Stimulated activated memory B cell treated with anti-CD40 and anti-IgM and Interleukin-4, amounts not matched to agents 10 μg/mL and 1 μg/mL and 100 μg/mL, for 72 hours (primary cell): Measurements from ENCODE around the gene EZR.

Experiments
- ATAC-seq: fragments of 150-1000 bp; cut with Tn5 transposase; 2 replicates; pipeline ENCODE4 v1.10.0; 2021
- H3K27ac Mint-ChIP-seq: one replicate; pipeline ENCODE4 v1.8.0; 2022; ENCODE audit warnings: mild to moderate bottlenecking, mixed read lengths
- H3K27me3 Mint-ChIP-seq: one replicate; pipeline ENCODE4 v1.8.0; 2022; ENCODE audit warnings: mixed read lengths
- H3K36me3 Mint-ChIP-seq: one replicate; pipeline ENCODE4 v1.8.0; 2022; ENCODE audit warnings: mixed read lengths
- H3K4me1 Mint-ChIP-seq: one replicate; pipeline ENCODE4 v1.8.0; 2022; ENCODE audit warnings: mixed read lengths
- H3K4me3 Mint-ChIP-seq: one replicate; pipeline ENCODE4 v1.8.0; 2022; ENCODE audit warnings: mild to moderate bottlenecking, moderate library complexity, mixed read lengths
- H3K9me3 Mint-ChIP-seq: one replicate; pipeline ENCODE4 v1.8.0; 2022; ENCODE audit warnings: mixed read lengths

EZR gene

DNA sequence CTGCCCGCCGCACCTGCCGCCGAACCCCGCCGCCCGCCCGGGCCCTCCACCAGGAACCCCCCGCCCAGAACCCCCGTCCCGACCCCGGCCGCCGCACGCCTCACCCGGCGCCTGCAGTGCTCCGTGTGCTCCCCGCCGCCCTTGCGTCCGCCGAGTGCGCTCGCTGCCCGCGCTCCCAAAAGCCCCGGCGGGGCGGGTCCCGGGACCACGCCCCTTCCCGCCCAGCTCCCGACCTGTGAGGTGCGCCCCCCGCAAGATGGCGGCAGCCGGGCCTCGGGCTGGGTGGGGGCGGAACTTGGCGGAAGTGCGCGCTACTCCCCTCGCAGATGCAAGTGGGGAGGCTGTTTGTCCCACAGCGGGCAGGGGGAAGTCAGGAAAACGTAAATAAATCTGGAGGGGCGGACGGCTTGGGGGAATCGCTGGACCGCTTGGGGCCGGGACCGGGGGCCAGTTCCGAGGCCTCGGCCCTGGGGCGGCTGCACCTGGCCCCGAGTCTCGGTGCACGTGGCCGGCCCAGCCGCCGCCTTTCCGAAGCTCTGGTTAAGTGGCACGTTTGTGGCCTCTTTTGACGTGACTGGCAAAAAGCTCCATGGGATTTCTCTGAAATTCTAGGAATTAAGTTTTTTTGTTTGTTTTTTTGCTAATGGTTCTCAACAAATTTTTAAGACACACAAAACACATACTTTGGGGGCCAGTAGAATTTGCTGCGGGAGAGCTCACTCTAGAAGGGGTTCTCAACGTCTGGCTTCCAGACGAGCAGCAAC is at the start of gene EZR:
EZR (minus strand) TSS at position 156 of the 764 bp plus-strand sequence. CDS start 1,275 bp downstream, outside the sequence.
- H3K27me3 Mint-ChIP-seq, result no peaks in the 10 kb centered on the region
- H3K36me3 Mint-ChIP-seq, result peaks cover 37% of the 10 kb centered on the region
- peak within 1 kb of the TSS; percentile 100 for H3K4me3 Mint-ChIP-seq
- H3K4me1 Mint-ChIP-seq, result peaks cover 30% of the 10 kb centered on the region
- H3K27ac Mint-ChIP-seq, result peak within 1 kb of the TSS; percentile 95
- peak; percentile 81 for ATAC-seq
- H3K9me3 Mint-ChIP-seq, result no peaks in the 10 kb centered on the region

DNA sequence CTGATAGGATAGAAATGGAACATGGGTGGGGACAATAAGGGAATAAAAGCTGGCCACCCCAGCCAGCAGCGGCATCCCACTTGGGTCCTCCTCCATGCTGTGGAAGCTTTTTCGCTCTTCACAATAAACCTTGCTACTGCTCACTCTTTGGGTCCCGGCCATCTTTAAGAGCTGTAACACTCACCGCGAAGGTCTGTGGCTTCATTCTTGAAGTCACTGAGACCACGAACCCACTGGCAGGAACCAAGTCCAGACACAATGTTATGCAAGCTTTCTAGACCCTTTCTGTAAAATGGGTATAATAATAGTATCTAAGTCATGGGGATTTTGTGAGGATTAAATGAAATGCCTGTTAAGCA is 48.9 kb upstream of the EZR start:
- peak overlapping the region; percentile 99 for H3K27ac Mint-ChIP-seq
- H3K36me3 Mint-ChIP-seq, result no peaks in the 10 kb centered on the region
- H3K27me3 Mint-ChIP-seq, result no peaks in the 10 kb centered on the region
- ATAC-seq, result no peak
- H3K4me1 Mint-ChIP-seq, result peaks cover 74% of the 10 kb centered on the region
- peak overlapping the region; percentile 48 for H3K4me3 Mint-ChIP-seq
- H3K9me3 Mint-ChIP-seq, result peaks cover 3% of the 10 kb centered on the region

- Mint-ChIP-seq H3K9me3 (peaks cover 3% of the 10 kb centered on the region), H3K4me1 (peaks cover 71% of the 10 kb centered on the region), H3K27ac (peak overlapping the region; percentile 99), H3K36me3 (no peaks in the 10 kb centered on the region), H3K4me3 (peak overlapping the region; percentile 48), H3K27me3 (no peaks in the 10 kb centered on the region)
- ATAC-seq, result peak; percentile 1
Measured at GRCh38 chr6:158867381-158868121, 48.4 kb upstream of the EZR start.

DNA sequence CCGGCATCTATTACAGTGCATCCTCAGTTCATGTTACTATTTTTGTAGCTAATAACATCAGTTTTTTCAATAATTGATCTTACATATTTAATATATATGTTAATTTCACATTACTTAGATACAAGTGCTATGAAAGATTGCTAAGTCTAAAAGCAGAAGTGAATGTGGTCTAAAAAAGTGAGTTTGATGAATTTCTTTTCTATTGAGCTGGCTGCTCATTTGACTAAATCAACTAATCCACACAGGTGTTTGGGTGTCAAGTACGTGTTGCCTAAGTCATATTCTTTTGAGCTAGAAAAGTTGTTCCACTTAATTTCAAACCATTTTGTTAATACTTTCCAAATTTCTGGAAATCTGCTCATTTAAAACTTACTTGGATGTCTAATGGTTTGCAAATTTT is 46.6 kb upstream of the EZR start:
- no peak for ATAC-seq
- H3K27ac Mint-ChIP-seq, result peak overlapping the region; percentile 99
- no peaks in the 10 kb centered on the region for H3K27me3 Mint-ChIP-seq
- peaks cover 69% of the 10 kb centered on the region for H3K4me1 Mint-ChIP-seq
- H3K9me3 Mint-ChIP-seq, result peaks cover 3% of the 10 kb centered on the region
- H3K4me3 Mint-ChIP-seq, result no peak overlapping the region
- no peaks in the 10 kb centered on the region for H3K36me3 Mint-ChIP-seq

DNA sequence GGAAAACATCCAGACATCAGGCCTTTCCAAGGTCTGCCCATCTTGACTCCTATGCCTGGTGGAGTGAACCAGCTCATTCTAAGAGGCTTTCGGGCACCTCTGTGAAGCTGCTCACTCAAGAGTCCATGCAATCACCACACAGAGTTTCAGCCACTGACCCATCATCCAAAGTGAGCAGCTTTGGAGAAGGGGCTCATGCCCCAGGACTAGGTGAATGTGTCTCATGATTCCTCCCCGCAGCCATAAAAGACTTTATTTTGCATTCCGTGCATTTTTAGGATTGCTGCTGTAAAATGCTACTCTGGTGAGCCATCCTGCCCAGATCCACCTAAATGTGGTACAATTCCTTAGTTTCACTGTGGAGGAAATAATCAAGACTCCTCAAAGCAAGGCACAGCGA is 44.5 kb upstream of the EZR start:
- no peaks in the 10 kb centered on the region for H3K36me3 Mint-ChIP-seq
- H3K4me3 Mint-ChIP-seq, result no peak overlapping the region
- H3K27ac Mint-ChIP-seq, result peak overlapping the region; percentile 42
- ATAC-seq, result no peak
- H3K4me1 Mint-ChIP-seq, result peaks cover 50% of the 10 kb centered on the region
- H3K27me3 Mint-ChIP-seq, result no peaks in the 10 kb centered on the region
- no peaks in the 10 kb centered on the region for H3K9me3 Mint-ChIP-seq

GRCh38 chr6:158861686-158862381 is 42.7 kb upstream of the EZR start:
- no peak for ATAC-seq
- no peaks in the 10 kb centered on the region for H3K9me3 Mint-ChIP-seq
- H3K4me1 Mint-ChIP-seq, result peaks cover 47% of the 10 kb centered on the region
- H3K36me3 Mint-ChIP-seq, result no peaks in the 10 kb centered on the region
- no peaks in the 10 kb centered on the region for H3K27me3 Mint-ChIP-seq
- peak overlapping the region; percentile 7 for H3K27ac Mint-ChIP-seq
- H3K4me3 Mint-ChIP-seq, result no peak overlapping the region

DNA sequence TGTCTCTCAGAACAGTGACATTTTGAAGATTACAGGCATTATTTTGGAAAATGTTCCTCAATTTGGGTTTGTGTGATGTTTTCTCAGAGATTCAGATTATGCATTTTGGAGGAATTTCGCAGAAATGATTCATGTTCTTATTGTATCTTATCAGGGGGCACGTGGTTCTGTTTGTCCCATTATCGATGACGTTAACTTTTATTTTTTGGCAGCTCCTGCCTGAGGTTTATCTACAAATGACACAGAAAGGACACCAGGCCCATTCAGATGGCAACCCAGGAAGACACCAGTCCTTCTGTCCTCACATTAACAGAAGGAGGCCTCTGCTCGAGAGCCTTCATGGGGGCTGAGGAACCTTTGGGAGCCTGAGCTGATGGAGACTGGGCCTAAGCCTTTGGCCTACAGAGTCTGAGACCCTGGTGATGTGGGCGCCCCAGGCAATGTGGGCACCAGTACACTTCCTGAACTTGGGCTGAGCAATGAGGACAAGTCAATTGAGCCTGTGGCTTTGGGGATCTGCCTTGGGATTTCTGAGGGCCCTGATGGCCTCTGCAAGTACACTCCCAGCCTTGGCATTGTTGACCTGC is 41.2 kb upstream of the EZR start:
- Mint-ChIP-seq H3K27me3 (no peaks in the 10 kb centered on the region), H3K4me3 (no peak overlapping the region), H3K36me3 (no peaks in the 10 kb centered on the region), H3K27ac (no peak overlapping the region), H3K4me1 (peaks cover 46% of the 10 kb centered on the region), H3K9me3 (no peaks in the 10 kb centered on the region)
- ATAC-seq, result no peak

- Mint-ChIP-seq H3K27me3 (no peaks in the 10 kb centered on the region), H3K4me1 (peaks cover 30% of the 10 kb centered on the region), H3K9me3 (no peaks in the 10 kb centered on the region), H3K27ac (no peak overlapping the region), H3K36me3 (no peaks in the 10 kb centered on the region), H3K4me3 (no peak overlapping the region)
- no peak for ATAC-seq
Measured at GRCh38 chr6:158856261-158856660, 37.1 kb upstream of the EZR start.

DNA sequence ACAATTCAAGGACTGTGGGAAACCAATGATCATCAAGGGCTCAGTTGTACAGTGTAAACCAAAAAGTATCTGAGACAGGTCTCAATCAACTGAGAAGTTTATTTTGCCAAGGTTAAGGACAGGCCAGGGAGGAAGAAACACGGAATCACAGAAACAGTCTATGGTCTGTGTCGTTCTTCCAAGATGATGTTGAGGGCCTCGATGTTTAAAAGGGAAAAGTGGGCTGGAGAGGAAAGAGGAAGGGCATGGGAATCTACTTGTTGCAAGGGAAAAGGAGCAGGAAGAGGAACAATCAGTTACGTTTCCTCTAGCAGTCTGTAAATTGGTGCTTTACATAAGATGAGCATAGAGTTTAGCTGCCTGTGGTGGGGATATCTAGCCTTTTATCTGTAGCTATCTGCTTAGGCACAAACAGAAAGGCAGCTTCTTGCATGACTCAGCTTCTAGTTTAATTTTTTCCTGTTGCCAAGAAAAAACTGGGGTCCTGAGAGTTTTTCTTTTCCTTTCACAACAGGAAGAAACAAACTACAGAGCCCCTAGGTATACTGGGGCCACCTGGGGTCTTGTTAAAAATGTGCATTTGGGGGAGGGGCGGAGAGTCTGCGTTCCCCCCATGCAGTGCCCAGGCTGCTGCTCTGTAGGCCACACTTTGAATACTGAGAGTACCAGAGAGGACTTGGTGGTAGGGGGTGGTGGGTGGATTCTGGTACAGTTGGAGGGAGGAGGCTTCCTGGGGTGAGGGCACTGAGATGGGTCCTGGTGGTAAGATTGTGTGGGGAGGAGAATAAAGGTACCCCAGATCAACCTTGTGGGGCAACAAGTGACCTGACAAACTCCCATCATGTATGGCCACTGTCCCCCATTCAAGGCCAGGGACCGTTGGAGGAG is 35.3 kb upstream of the EZR start:
- H3K9me3 Mint-ChIP-seq, result no peaks in the 10 kb centered on the region
- H3K36me3 Mint-ChIP-seq, result no peaks in the 10 kb centered on the region
- peaks cover 42% of the 10 kb centered on the region for H3K4me1 Mint-ChIP-seq
- H3K27me3 Mint-ChIP-seq, result no peaks in the 10 kb centered on the region
- no peak for ATAC-seq
- no peak overlapping the region for H3K27ac Mint-ChIP-seq
- peak overlapping the region; percentile 25 for H3K4me3 Mint-ChIP-seq

GRCh38 chr6:158853880-158854213 is 34.7 kb upstream of the EZR start:
- Mint-ChIP-seq H3K4me3 (no peak overlapping the region), H3K27me3 (no peaks in the 10 kb centered on the region)

GRCh38 chr6:158853072-158853879 is 34.1 kb upstream of the EZR start:
- H3K4me3 Mint-ChIP-seq, result no peak overlapping the region
- H3K36me3 Mint-ChIP-seq, result no peaks in the 10 kb centered on the region
- H3K4me1 Mint-ChIP-seq, result peaks cover 48% of the 10 kb centered on the region
- no peaks in the 10 kb centered on the region for H3K27me3 Mint-ChIP-seq
- no peak overlapping the region for H3K27ac Mint-ChIP-seq
- peak; percentile 96 for ATAC-seq
- no peaks in the 10 kb centered on the region for H3K9me3 Mint-ChIP-seq

More at GRCh38 chr6:158853880-158854213, 34.7 kb upstream of the EZR start:
- Mint-ChIP-seq H3K36me3 (no peaks in the 10 kb centered on the region), H3K27ac (no peak overlapping the region), H3K4me1 (peaks cover 48% of the 10 kb centered on the region), H3K9me3 (no peaks in the 10 kb centered on the region)
- ATAC-seq, result no peak

- no peaks in the 10 kb centered on the region for H3K9me3 Mint-ChIP-seq
- peaks cover 40% of the 10 kb centered on the region for H3K4me1 Mint-ChIP-seq
- no peaks in the 10 kb centered on the region for H3K36me3 Mint-ChIP-seq
- H3K4me3 Mint-ChIP-seq, result no peak overlapping the region
- peak; percentile 2 for ATAC-seq
- no peaks in the 10 kb centered on the region for H3K27me3 Mint-ChIP-seq
- H3K27ac Mint-ChIP-seq, result no peak overlapping the region
Measured at GRCh38 chr6:158852312-158853071, 33.3 kb upstream of the EZR start.

GRCh38 chr6:158850807-158851115 is 31.6 kb upstream of the EZR start:
- H3K4me1 Mint-ChIP-seq, result peaks cover 23% of the 10 kb centered on the region
- H3K27me3 Mint-ChIP-seq, result no peaks in the 10 kb centered on the region
- H3K27ac Mint-ChIP-seq, result peak overlapping the region; percentile 82
- H3K36me3 Mint-ChIP-seq, result no peaks in the 10 kb centered on the region
- no peaks in the 10 kb centered on the region for H3K9me3 Mint-ChIP-seq
- no peak for ATAC-seq
- no peak overlapping the region for H3K4me3 Mint-ChIP-seq
